GM23338 (cell line): ENCODE measurements around the gene COL4A6. TPM values are rescaled to one million over a fixed set of nuclear protein-coding genes. Genes with fewer than 3 reads are reported as not detected.

Source experiments
- CREB1 ChIP-seq: fragments of 250-450 bp; sonication (Bioruptor Pico); IDR thresholded peaks from 2 replicates; pipeline ENCODE4 v1.5.0; 2020; ENCODE audit warnings: low read depth, mild to moderate bottlenecking, moderate library complexity
- EZH2 ChIP-seq: fragments of 200-600 bp; sonication (generic); IDR thresholded peaks from one replicate; pipeline ENCODE4 v1.8.0; 2017; ENCODE audit warnings: antibody characterized with exemption, mild to moderate bottlenecking, low read depth; ENCODE audit not compliant: unreplicated experiment
- EZH2phosphoT487 ChIP-seq: fragments of 200-600 bp; sonication (generic); IDR thresholded peaks from one replicate; pipeline ENCODE4 v1.8.1; 2018; ENCODE audit warnings: antibody characterized with exemption; ENCODE audit not compliant: unreplicated experiment
- JUNB ChIP-seq: IDR thresholded peaks from one replicate; pipeline ENCODE4 v1.6.1; 2016; ENCODE audit warnings: antibody characterized with exemption; ENCODE audit not compliant: unreplicated experiment
- NANOG ChIP-seq: IDR thresholded peaks from 2 replicates; pipeline ENCODE4 v1.6.1; 2016; ENCODE audit warnings: antibody characterized with exemption, borderline replicate concordance
- POLR2AphosphoS5 ChIP-seq: IDR thresholded peaks from 2 replicates; pipeline ENCODE4 v1.6.1; 2016; ENCODE audit warnings: antibody characterized with exemption, low read depth
- STAT1 ChIP-seq: IDR thresholded peaks from one replicate; pipeline ENCODE4 v1.6.1; 2016; ENCODE audit warnings: antibody characterized with exemption; ENCODE audit not compliant: unreplicated experiment
- ZNF114 ChIP-seq: fragments of 250-450 bp; sonication (Bioruptor Pico); IDR thresholded peaks from 2 replicates; pipeline ENCODE4 v1.5.0; 2020; ENCODE audit warnings: mild to moderate bottlenecking, moderate library complexity
- ZNF331 ChIP-seq: fragments of 250-450 bp; sonication (Bioruptor Pico); IDR thresholded peaks from 2 replicates; pipeline ENCODE4 v1.5.0; 2020; ENCODE audit warnings: low read depth, mild to moderate bottlenecking, moderate library complexity
- polyA plus RNA-seq: library from polyadenylated mRNA; unstranded; fragments of >200 nt; fragmentation: Nextera tagmentation; extraction: Ambion mirVana; gene quantifications from 2 replicates; pipeline ENCODE4 v1.2.1, GENCODE V29; 2016
- total RNA-seq: library from RNA; depleted of rRNA; stranded (reverse); fragments of >200 nt; shearing (Covaris generic); gene quantifications from 2 replicates; pipeline ENCODE4 v1.2.3, GENCODE V29; 2014
- TF ChIP-seq, protein P1 (sequence below): fragments of 250-450 bp; sonication (Bioruptor Pico); IDR thresholded peaks from 2 replicates; pipeline ENCODE4 v1.5.0; 2020; ENCODE audit warnings: mild to moderate bottlenecking, moderate library complexity
- TF ChIP-seq, protein P2 (sequence below), 2 experiments: fragments of 200-600 bp in 1 of 2; sonication (generic) in 1 of 2; conservative IDR thresholded peaks; 2 replicates each; pipeline versions ENCODE4 v1.5.1 to v1.6.1; 2016 to 2017; ENCODE audit warnings: antibody characterized with exemption in 2 of 2, low read depth in 2 of 2, mild to moderate bottlenecking in 2 of 2, moderate library complexity in 1 of 2

Gene COL4A6
- total and polyA plus RNA-seq, 2 experiments from 2014 or later: 4.1 to 15.2 TPM

DNA sequence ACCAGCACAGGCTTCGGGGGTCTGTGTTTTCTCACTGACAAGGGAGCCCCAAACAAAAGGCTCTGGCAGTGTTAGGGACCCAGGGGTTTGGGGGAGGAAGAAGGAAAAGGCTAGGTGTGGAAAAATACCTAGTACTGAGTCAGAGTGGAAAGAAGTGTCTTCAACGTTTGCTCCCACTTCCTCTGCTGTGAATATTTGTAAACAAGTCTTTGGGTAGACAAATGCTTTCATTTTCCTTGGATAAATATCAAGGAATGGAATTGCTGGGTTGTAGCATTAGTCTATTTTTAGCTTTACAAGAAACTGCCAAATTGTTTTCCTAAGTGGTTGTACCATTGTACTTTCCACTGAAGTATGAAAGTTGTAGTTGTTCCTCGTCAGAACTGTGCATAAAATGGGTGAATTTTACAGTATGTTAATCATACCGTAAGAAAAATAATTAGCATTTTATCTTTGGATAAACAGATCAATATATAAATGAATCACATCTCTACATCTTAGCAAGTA, 18.8 kb upstream of the COL4A6 start (continued):
- TF ChIP-seq, protein P1, sequence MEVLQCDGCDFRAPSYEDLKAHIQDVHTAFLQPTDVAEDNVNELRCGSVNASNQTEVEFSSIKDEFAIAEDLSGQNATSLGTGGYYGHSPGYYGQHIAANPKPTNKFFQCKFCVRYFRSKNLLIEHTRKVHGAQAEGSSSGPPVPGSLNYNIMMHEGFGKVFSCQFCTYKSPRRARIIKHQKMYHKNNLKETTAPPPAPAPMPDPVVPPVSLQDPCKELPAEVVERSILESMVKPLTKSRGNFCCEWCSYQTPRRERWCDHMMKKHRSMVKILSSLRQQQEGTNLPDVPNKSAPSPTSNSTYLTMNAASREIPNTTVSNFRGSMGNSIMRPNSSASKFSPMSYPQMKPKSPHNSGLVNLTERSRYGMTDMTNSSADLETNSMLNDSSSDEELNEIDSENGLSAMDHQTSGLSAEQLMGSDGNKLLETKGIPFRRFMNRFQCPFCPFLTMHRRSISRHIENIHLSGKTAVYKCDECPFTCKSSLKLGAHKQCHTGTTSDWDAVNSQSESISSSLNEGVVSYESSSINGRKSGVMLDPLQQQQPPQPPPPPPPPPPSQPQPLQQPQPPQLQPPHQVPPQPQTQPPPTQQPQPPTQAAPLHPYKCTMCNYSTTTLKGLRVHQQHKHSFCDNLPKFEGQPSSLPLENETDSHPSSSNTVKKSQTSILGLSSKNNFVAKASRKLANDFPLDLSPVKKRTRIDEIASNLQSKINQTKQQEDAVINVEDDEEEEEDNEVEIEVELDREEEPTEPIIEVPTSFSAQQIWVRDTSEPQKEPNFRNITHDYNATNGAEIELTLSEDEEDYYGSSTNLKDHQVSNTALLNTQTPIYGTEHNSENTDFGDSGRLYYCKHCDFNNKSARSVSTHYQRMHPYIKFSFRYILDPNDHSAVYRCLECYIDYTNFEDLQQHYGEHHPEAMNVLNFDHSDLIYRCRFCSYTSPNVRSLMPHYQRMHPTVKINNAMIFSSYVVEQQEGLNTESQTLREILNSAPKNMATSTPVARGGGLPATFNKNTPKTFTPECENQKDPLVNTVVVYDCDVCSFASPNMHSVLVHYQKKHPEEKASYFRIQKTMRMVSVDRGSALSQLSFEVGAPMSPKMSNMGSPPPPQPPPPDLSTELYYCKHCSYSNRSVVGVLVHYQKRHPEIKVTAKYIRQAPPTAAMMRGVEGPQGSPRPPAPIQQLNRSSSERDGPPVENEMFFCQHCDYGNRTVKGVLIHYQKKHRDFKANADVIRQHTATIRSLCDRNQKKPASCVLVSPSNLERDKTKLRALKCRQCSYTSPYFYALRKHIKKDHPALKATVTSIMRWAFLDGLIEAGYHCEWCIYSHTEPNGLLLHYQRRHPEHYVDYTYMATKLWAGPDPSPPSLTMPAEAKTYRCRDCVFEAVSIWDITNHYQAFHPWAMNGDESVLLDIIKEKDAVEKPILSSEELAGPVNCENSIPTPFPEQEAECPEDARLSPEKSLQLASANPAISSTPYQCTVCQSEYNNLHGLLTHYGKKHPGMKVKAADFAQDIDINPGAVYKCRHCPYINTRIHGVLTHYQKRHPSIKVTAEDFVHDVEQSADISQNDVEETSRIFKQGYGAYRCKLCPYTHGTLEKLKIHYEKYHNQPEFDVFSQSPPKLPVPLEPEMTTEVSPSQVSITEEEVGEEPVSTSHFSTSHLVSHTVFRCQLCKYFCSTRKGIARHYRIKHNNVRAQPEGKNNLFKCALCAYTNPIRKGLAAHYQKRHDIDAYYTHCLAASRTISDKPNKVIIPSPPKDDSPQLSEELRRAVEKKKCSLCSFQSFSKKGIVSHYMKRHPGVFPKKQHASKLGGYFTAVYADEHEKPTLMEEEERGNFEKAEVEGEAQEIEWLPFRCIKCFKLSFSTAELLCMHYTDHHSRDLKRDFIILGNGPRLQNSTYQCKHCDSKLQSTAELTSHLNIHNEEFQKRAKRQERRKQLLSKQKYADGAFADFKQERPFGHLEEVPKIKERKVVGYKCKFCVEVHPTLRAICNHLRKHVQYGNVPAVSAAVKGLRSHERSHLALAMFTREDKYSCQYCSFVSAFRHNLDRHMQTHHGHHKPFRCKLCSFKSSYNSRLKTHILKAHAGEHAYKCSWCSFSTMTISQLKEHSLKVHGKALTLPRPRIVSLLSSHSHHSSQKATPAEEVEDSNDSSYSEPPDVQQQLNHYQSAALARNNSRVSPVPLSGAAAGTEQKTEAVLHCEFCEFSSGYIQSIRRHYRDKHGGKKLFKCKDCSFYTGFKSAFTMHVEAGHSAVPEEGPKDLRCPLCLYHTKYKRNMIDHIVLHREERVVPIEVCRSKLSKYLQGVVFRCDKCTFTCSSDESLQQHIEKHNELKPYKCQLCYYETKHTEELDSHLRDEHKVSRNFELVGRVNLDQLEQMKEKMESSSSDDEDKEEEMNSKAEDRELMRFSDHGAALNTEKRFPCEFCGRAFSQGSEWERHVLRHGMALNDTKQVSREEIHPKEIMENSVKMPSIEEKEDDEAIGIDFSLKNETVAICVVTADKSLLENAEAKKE (CRISPR knock-in tag): no peak
- TF ChIP-seq CREB1 (no peak), ZNF331 (CRISPR knock-in tag) (no peak), JUNB (no peak), STAT1 (no peak), NANOG (no peak), POLR2AphosphoS5 (no peak), EZH2phosphoT487 (no peak), EZH2 (no peak), ZNF114 (CRISPR knock-in tag) (no peak)
- TF ChIP-seq, protein P2, sequence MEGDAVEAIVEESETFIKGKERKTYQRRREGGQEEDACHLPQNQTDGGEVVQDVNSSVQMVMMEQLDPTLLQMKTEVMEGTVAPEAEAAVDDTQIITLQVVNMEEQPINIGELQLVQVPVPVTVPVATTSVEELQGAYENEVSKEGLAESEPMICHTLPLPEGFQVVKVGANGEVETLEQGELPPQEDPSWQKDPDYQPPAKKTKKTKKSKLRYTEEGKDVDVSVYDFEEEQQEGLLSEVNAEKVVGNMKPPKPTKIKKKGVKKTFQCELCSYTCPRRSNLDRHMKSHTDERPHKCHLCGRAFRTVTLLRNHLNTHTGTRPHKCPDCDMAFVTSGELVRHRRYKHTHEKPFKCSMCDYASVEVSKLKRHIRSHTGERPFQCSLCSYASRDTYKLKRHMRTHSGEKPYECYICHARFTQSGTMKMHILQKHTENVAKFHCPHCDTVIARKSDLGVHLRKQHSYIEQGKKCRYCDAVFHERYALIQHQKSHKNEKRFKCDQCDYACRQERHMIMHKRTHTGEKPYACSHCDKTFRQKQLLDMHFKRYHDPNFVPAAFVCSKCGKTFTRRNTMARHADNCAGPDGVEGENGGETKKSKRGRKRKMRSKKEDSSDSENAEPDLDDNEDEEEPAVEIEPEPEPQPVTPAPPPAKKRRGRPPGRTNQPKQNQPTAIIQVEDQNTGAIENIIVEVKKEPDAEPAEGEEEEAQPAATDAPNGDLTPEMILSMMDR (conservative IDR thresholded peaks at IDR 0.05; ENCODE audit: low read depth in 2 of 2): no peak
